ENCODE results near the gene PYGB.

DNA sequence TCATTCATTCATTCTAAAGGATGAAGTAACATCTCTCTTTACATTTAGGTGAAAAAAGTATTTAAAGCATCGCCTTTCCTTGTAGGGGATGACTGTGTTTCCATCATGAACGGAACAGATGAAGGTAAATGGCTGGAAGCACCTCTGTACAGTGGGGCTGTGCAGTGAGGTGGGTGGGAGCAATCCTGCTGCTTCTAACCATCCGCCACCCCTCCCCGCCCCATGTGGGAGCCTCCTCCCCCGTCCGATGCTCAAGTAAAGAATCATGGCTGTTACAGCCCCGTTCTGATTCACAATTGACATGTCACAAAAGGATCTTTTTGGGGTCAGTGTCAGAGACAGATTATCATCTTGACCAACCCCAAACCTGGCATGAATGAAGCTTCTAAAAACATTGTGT, 33.1 kb upstream of the PYGB start:
- TF ChIP-seq, protein P1, sequence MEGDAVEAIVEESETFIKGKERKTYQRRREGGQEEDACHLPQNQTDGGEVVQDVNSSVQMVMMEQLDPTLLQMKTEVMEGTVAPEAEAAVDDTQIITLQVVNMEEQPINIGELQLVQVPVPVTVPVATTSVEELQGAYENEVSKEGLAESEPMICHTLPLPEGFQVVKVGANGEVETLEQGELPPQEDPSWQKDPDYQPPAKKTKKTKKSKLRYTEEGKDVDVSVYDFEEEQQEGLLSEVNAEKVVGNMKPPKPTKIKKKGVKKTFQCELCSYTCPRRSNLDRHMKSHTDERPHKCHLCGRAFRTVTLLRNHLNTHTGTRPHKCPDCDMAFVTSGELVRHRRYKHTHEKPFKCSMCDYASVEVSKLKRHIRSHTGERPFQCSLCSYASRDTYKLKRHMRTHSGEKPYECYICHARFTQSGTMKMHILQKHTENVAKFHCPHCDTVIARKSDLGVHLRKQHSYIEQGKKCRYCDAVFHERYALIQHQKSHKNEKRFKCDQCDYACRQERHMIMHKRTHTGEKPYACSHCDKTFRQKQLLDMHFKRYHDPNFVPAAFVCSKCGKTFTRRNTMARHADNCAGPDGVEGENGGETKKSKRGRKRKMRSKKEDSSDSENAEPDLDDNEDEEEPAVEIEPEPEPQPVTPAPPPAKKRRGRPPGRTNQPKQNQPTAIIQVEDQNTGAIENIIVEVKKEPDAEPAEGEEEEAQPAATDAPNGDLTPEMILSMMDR (IDR thresholded peaks at IDR 0.05): no peak
- TF ChIP-seq POLR2A (IDR thresholded peaks at IDR 0.05): no peak

Data from thyroid gland (tissue), 4 donors.